Liver (tissue), 9 donors: ENCODE results near the gene ZNF333. TPM values are rescaled to one million over a fixed set of nuclear protein-coding genes. Genes with fewer than 3 reads are reported as not detected.

Experiments used
- DNase-seq: peaks from one replicate; pipeline ENCODE4 v3.0.0-alpha.2; 2017; ENCODE audit warnings: low spot score
- H3K27ac ChIP-seq, 2 donors: one replicate each; pipeline ENCODE4 v1.7.0; 2013; ENCODE audit warnings: inconsistent platforms in 2 of 2, low read length in 2 of 2, control low read depth in 1 of 2, low read depth in 1 of 2, mild to moderate bottlenecking in 1 of 2
- H3K27me3 ChIP-seq, 4 donors: one replicate each; pipeline versions ENCODE4 v1.6.1 to v1.7.0; 2013; ENCODE audit warnings: low read length in 3 of 4, inconsistent platforms in 1 of 4, mild to moderate bottlenecking in 1 of 4, moderate library complexity in 1 of 4; ENCODE audit not compliant: control insufficient read depth in 4 of 4, insufficient read depth in 4 of 4
- H3K36me3 ChIP-seq, 4 donors: one replicate each; pipeline versions ENCODE4 v1.6.1 to v1.7.0; 2013; ENCODE audit warnings: low read length in 3 of 4, mild to moderate bottlenecking in 3 of 4, low read depth in 1 of 4, moderate library complexity in 1 of 4; ENCODE audit not compliant: control insufficient read depth in 4 of 4, insufficient read depth in 3 of 4
- H3K4me1 ChIP-seq, 4 donors: one replicate each; pipeline versions ENCODE4 v1.6.1 to v1.7.0; 2013; ENCODE audit warnings: low read length in 3 of 4, mild to moderate bottlenecking in 3 of 4, moderate library complexity in 1 of 4; ENCODE audit not compliant: control insufficient read depth in 4 of 4, insufficient read depth in 4 of 4
- H3K4me3 ChIP-seq, 3 donors: one replicate each; pipeline versions ENCODE4 v1.6.1 to v1.7.0; 2013; ENCODE audit warnings: low read length in 3 of 3, control low read depth in 1 of 3, low read depth in 1 of 3, mild to moderate bottlenecking in 1 of 3
- H3K9ac ChIP-seq, 2 donors: one replicate each; pipeline ENCODE4 v1.7.0; 2013; ENCODE audit warnings: low read length in 2 of 2, mild to moderate bottlenecking in 2 of 2, moderate library complexity in 2 of 2, control low read depth in 1 of 2, low read depth in 1 of 2
- H3K9me3 ChIP-seq, 4 donors: one replicate each; pipeline versions ENCODE4 v1.6.1 to v1.7.0; 2013; ENCODE audit warnings: low read length in 3 of 4; ENCODE audit not compliant: control insufficient read depth in 4 of 4
- ATF3 ChIP-seq: IDR thresholded peaks from 2 replicates; pipeline ENCODE4 v1.6.1; 2016; ENCODE audit warnings: antibody characterized with exemption
- EGR1 ChIP-seq, 2 donors: IDR thresholded peaks; 2 replicates each; pipeline ENCODE4 v1.6.1; 2016 to 2018; ENCODE audit warnings: antibody characterized with exemption in 2 of 2, low read depth in 2 of 2
- FOXA1 ChIP-seq: IDR thresholded peaks from 2 replicates; pipeline ENCODE4 v1.6.1; 2016; ENCODE audit warnings: antibody characterized with exemption
- GABPA ChIP-seq, 2 donors: IDR thresholded peaks in 1 of 2; conservative IDR thresholded peaks in 1 of 2; 2 replicates each; pipeline ENCODE4 v1.6.1; 2016; ENCODE audit warnings: antibody characterized with exemption in 2 of 2, mild to moderate bottlenecking in 1 of 2, moderate library complexity in 1 of 2
- HNF4A ChIP-seq, 2 donors: conservative IDR thresholded peaks; 2 replicates each; pipeline ENCODE4 v1.6.1; 2016; ENCODE audit warnings: antibody characterized with exemption in 2 of 2, mild to moderate bottlenecking in 2 of 2
- HNF4G ChIP-seq: IDR thresholded peaks from 2 replicates; pipeline ENCODE4 v1.6.1; 2016; ENCODE audit warnings: antibody characterized with exemption
- NR2F2 ChIP-seq: IDR thresholded peaks from 2 replicates; pipeline ENCODE4 v1.6.1; 2016; ENCODE audit warnings: antibody characterized with exemption
- REST ChIP-seq: IDR thresholded peaks from 2 replicates; pipeline ENCODE4 v1.6.1; 2016; ENCODE audit warnings: antibody characterized with exemption, mild to moderate bottlenecking
- RXRA ChIP-seq, 2 donors: IDR thresholded peaks; 2 replicates each; pipeline ENCODE4 v1.6.1; 2017 to 2018; ENCODE audit warnings: antibody characterized with exemption in 2 of 2, mild to moderate bottlenecking in 1 of 2
- SP1 ChIP-seq: IDR thresholded peaks from 2 replicates; pipeline ENCODE4 v1.6.1; 2018; ENCODE audit warnings: antibody characterized with exemption, mild to moderate bottlenecking
- TAF1 ChIP-seq: conservative IDR thresholded peaks from 2 replicates; pipeline ENCODE4 v1.6.1; 2016; ENCODE audit warnings: antibody characterized with exemption, mild to moderate bottlenecking
- YY1 ChIP-seq: IDR thresholded peaks from 2 replicates; pipeline ENCODE4 v1.6.1; 2016; ENCODE audit warnings: antibody characterized with exemption, mild to moderate bottlenecking
- WGBS: extraction: QIAGEN DNeasy Blood & Tissue Kit; methylation state at CpG from one replicate; pipeline ENCODE4 v1.1.7; 2013; 5-methylcytosine and 5-hydroxymethylcytosine counted together
- polyA plus RNA-seq, 2 donors: library from polyadenylated mRNA; stranded (reverse) in 1 of 2; unstranded in 1 of 2; fragments of 200-250 nt in 1 of 2; fragments of >200 nt in 1 of 2; fragmentation: Nextera tagmentation in 1 of 2; extraction: Ambion mirVana in 1 of 2; gene quantifications; one replicate each; pipeline versions ENCODE4 v1.2.1 to v1.2.3, GENCODE V29; 2013 to 2015
- total RNA-seq, 2 donors: library from RNA; depleted of rRNA; stranded (reverse); fragments of >200 nt; gene quantifications; one replicate each; pipeline ENCODE4 v1.2.3, GENCODE V29; 2014
- TF ChIP-seq, protein P1 (sequence below): fragments of 150-350 bp; IDR thresholded peaks from 2 replicates; pipeline ENCODE4 v1.5.1; 2017; ENCODE audit warnings: improper control_type of control experiment, low read depth, low read length; ENCODE audit not compliant: missing input control
- TF ChIP-seq, protein P2 (sequence below): IDR thresholded peaks from 2 replicates; pipeline ENCODE4 v1.6.1; 2016; ENCODE audit warnings: antibody characterized with exemption
- donor health status: healthy.
- donor health status: healthy.
- donor health status: healthy.
- donor health status: healthy.
- donor health status: healthy.

The ZNF333 gene
- total and polyA plus RNA-seq, 4 donors, result 1.7 to 11.2 (median 3.6) TPM

- TF ChIP-seq REST (no peak), GABPA (IDR thresholded peaks at IDR 0.05 in 1 of 2, conservative IDR thresholded peaks at IDR 0.05 in 1 of 2) (no peak)
These were observed 29.3 kb downstream of the ZNF333 start (continued) for GRCh38 chr19:14719162-14719561.

DNA sequence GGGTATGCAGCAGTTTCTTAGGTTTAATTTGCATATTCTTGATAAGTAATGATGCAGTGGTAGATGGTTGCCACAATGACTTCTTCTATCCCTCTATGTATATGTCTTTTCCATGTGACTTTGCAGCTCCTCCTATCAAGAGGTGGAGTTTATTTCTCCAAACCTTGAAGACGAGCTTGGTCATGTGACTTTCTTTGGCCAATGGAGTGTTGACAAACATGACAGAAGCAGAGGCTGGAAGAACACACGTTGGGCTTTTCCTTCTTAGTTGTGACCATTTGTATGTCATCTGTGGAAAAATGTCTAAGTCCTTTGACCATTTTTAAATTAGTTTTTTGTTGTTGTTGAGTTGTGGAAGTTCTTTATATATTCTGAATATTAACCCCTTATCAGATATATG is 32.3 kb downstream of the ZNF333 start:
- H3K4me3 ChIP-seq, result peak overlapping the region in 2 of 3 donors; percentile 4 to 41
- H3K36me3 ChIP-seq, result peaks cover 4 to 39% (median 35%) of the 10 kb centered on the region in 4 donors
- no peaks in the 10 kb centered on the region for H3K27me3 ChIP-seq
- no peak overlapping the region for H3K27ac ChIP-seq
- DNase-seq, result no peak
- H3K4me1 ChIP-seq, result no peaks in the 10 kb centered on the region
- no peak overlapping the region for H3K9ac ChIP-seq
- peaks cover 40 to 78% (median 61%) of the 10 kb centered on the region in 4 donors for H3K9me3 ChIP-seq
- 88% methylated on average over 2 of the region's 2 CpGs for WGBS
- no peak for TF ChIP-seq FOXA1
- TF ChIP-seq, protein P1, sequence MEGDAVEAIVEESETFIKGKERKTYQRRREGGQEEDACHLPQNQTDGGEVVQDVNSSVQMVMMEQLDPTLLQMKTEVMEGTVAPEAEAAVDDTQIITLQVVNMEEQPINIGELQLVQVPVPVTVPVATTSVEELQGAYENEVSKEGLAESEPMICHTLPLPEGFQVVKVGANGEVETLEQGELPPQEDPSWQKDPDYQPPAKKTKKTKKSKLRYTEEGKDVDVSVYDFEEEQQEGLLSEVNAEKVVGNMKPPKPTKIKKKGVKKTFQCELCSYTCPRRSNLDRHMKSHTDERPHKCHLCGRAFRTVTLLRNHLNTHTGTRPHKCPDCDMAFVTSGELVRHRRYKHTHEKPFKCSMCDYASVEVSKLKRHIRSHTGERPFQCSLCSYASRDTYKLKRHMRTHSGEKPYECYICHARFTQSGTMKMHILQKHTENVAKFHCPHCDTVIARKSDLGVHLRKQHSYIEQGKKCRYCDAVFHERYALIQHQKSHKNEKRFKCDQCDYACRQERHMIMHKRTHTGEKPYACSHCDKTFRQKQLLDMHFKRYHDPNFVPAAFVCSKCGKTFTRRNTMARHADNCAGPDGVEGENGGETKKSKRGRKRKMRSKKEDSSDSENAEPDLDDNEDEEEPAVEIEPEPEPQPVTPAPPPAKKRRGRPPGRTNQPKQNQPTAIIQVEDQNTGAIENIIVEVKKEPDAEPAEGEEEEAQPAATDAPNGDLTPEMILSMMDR, result no peak
- TF ChIP-seq NR2F2, result no peak
- TF ChIP-seq RXRA (IDR thresholded peaks at IDR 0.05), result no peak
- no peak for TF ChIP-seq HNF4A (conservative IDR thresholded peaks at IDR 0.05)
- no peak for TF ChIP-seq GABPA (IDR thresholded peaks at IDR 0.05 in 1 of 2, conservative IDR thresholded peaks at IDR 0.05 in 1 of 2)
- no peak for TF ChIP-seq YY1

- no peak overlapping the region for H3K9ac ChIP-seq
- no peak overlapping the region for H3K27ac ChIP-seq
- 76% methylated on average over 7 of the region's 7 CpGs for WGBS
- H3K36me3 ChIP-seq, result peaks cover 0 to 3% (median 1%) of the 10 kb centered on the region in 4 donors
- H3K9me3 ChIP-seq, result peaks cover 18 to 50% (median 29%) of the 10 kb centered on the region in 4 donors
- DNase-seq, result no peak
- no peak for TF ChIP-seq HNF4A (conservative IDR thresholded peaks at IDR 0.05)
- TF ChIP-seq SP1, result no peak
- no peak for TF ChIP-seq ATF3
- TF ChIP-seq, protein P2, sequence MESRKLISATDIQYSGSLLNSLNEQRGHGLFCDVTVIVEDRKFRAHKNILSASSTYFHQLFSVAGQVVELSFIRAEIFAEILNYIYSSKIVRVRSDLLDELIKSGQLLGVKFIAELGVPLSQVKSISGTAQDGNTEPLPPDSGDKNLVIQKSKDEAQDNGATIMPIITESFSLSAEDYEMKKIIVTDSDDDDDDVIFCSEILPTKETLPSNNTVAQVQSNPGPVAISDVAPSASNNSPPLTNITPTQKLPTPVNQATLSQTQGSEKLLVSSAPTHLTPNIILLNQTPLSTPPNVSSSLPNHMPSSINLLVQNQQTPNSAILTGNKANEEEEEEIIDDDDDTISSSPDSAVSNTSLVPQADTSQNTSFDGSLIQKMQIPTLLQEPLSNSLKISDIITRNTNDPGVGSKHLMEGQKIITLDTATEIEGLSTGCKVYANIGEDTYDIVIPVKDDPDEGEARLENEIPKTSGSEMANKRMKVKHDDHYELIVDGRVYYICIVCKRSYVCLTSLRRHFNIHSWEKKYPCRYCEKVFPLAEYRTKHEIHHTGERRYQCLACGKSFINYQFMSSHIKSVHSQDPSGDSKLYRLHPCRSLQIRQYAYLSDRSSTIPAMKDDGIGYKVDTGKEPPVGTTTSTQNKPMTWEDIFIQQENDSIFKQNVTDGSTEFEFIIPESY, result no peak
- no peak for TF ChIP-seq HNF4G
- no peak for TF ChIP-seq YY1
- TF ChIP-seq RXRA (IDR thresholded peaks at IDR 0.05), result no peak
- TF ChIP-seq NR2F2, result no peak
- no peak for TF ChIP-seq EGR1 (IDR thresholded peaks at IDR 0.05; ENCODE audit: low read depth in 2 of 2)
- TF ChIP-seq GABPA (IDR thresholded peaks at IDR 0.05 in 1 of 2, conservative IDR thresholded peaks at IDR 0.05 in 1 of 2), result no peak
- TF ChIP-seq, protein P1, result no peak
- TF ChIP-seq FOXA1, result no peak
- no peak for TF ChIP-seq REST
- TF ChIP-seq TAF1, result no peak
- no peak overlapping the region for H3K4me3 ChIP-seq
- H3K4me1 ChIP-seq, result no peaks in the 10 kb centered on the region
- H3K27me3 ChIP-seq, result no peaks in the 10 kb centered on the region
These were observed 38.7 kb downstream of the ZNF333 start for GRCh38 chr19:14728595-14728994.
